Fibroblast of skin of right quadriceps (primary cell): ENCODE data around the gene KLF15.

Experiments
- DNase-seq: peaks from one replicate; pipeline ENCODE4 v3.0.0-alpha.2; 2013

The KLF15 gene

GRCh38 chr3:126360046-126360713, 3.0 kb upstream of the KLF15 start:
- no peak for DNase-seq

GRCh38 chr3:126358816-126359181, 1.6 kb upstream of the KLF15 start:
- no peak for DNase-seq

GRCh38 chr3:126358038-126358815, 1.0 kb upstream of the KLF15 start:
- no peak for DNase-seq

GRCh38 chr3:126356373-126357264, 589 bp downstream of the KLF15 start:
- DNase-seq: no peak

- no peak for DNase-seq
These were observed 1.3 kb downstream of the KLF15 start for GRCh38 chr3:126355777-126356372.

GRCh38 chr3:126355251-126355650, 2.0 kb downstream of the KLF15 start:
- DNase-seq: no peak

- no peak for DNase-seq
These were observed 2.4 kb downstream of the KLF15 start for GRCh38 chr3:126354776-126355175.

- DNase-seq: no peak
These were observed 3.4 kb downstream of the KLF15 start for GRCh38 chr3:126353694-126354321.

GRCh38 chr3:126352476-126353454, 4.4 kb downstream of the KLF15 start:
- DNase-seq: no peak

GRCh38 chr3:126351771-126352475, 5.3 kb downstream of the KLF15 start:
- DNase-seq: no peak

GRCh38 chr3:126351086-126351770, 6.0 kb downstream of the KLF15 start:
- no peak for DNase-seq

- no peak for DNase-seq
These were observed 6.6 kb downstream of the KLF15 start for GRCh38 chr3:126350502-126351085.

- DNase-seq: no peak
These were observed 7.4 kb downstream of the KLF15 start for GRCh38 chr3:126349611-126350501.

GRCh38 chr3:126349071-126349470, 8.1 kb downstream of the KLF15 start:
- no peak for DNase-seq

- no peak for DNase-seq
These were observed 8.8 kb downstream of the KLF15 start for GRCh38 chr3:126348308-126348920.

- no peak for DNase-seq
These were observed 9.6 kb downstream of the KLF15 start for GRCh38 chr3:126347543-126348161.

- DNase-seq: no peak
These were observed 10.7 kb downstream of the KLF15 start for GRCh38 chr3:126346466-126346865.
